Measurements from ENCODE around the gene ABCC2.

GRCh38 chr10:99784727-99785441, 2.4 kb downstream of the ABCC2 start:
- TF ChIP-seq CTCF (conservative IDR thresholded peaks at IDR 0.05 in 1 of 2, IDR thresholded peaks at IDR 0.05 in 1 of 2; ENCODE audit: extremely low read depth in 1 of 2, insufficient read depth in 1 of 2, low read depth in 1 of 2, low read length in 2 of 2) (no peak), EZH2 (IDR thresholded peaks at IDR 0.05; ENCODE audit: borderline replicate concordance, low read length) (no peak)

All from mammary epithelial cell (primary cell).